Adrenal gland (tissue), 12 donors: ENCODE data around the gene PZP. TPM values are rescaled to one million over a fixed set of nuclear protein-coding genes. Genes with fewer than 3 reads are reported as not detected.

Source experiments
- DNase-seq, 7 donors: peaks; one replicate each; pipeline ENCODE4 v3.0.0-alpha.2; 2019 to 2020
- H3K27ac ChIP-seq, 5 donors: fragments of 200-600 bp; sonication (generic) in 4 of 5; 1 replicate in 3 of 5; 2 replicates in 2 of 5; pipeline versions ENCODE4 v1.5.1 to v1.8.0; 2016 to 2020; ENCODE audit warnings: mild to moderate bottlenecking in 1 of 5
- H3K27me3 ChIP-seq: fragments of 200-600 bp; 2 replicates; pipeline ENCODE4 v1.8.0; 2021
- H3K36me3 ChIP-seq, 2 donors: fragments of 200-600 bp; replicated peaks in 1 of 2; 1 replicate in 1 of 2; 2 replicates in 1 of 2; pipeline versions ENCODE4 v1.5.1 to v1.8.0; 2018 to 2022
- H3K4me1 ChIP-seq, 2 donors: fragments of 200-600 bp; replicated peaks in 1 of 2; 1 replicate in 1 of 2; 2 replicates in 1 of 2; pipeline versions ENCODE4 v1.5.1 to v1.8.0; 2018 to 2021
- H3K4me3 ChIP-seq, 4 donors: fragments of 200-600 bp; sonication (generic) in 3 of 4; one replicate each; pipeline ENCODE4 v1.5.1; 2016 to 2018
- H3K9me3 ChIP-seq, 3 donors: fragments of 200-600 bp; sonication (generic) in 1 of 3; replicated peaks in 1 of 3; 1 replicate in 2 of 3; 2 replicates in 1 of 3; pipeline versions ENCODE4 v1.5.1 to v1.8.0; 2016 to 2021
- CTCF ChIP-seq, 6 experiments: fragments of 450-650 bp in 4 of 6; fragments of 200-600 bp in 2 of 6; sonication (generic) in 1 of 6; IDR thresholded peaks; 1 replicate in 5 of 6; 2 replicates in 1 of 6; pipeline versions ENCODE4 v1.5.1 to v1.8.0; 2016 to 2021; ENCODE audit warnings: antibody characterized with exemption in 6 of 6, mild to moderate bottlenecking in 2 of 6, moderate library complexity in 1 of 6
- POLR2A ChIP-seq, 2 donors: fragments of 450-650 bp; IDR thresholded peaks; one replicate each; pipeline ENCODE4 v1.6.1; 2017; ENCODE audit warnings: antibody characterized with exemption in 2 of 2, mild to moderate bottlenecking in 2 of 2, moderate library complexity in 1 of 2
- WGBS, 4 donors: extraction: QIAGEN DNeasy Blood & Tissue Kit in 2 of 4; methylation state at CpG; one replicate each; pipeline versions ENCODE4 v1.1.5 to v1.1.7; 2013 to 2017; 5-methylcytosine and 5-hydroxymethylcytosine counted together
- intact Hi-C, 2 donors: fragments of 100-400 bp; cut with DNase I; formaldehyde crosslinking; loops; one replicate each; pipeline versions ENCODE4 v1.14.1 to v1.15.0; 2022 to 2023
- polyA plus RNA-seq, 3 donors: library from polyadenylated mRNA; stranded (reverse); fragments of 200-250 nt in 2 of 3; fragments of 350-450 nt in 1 of 3; fragmentation: Illumina TruSeq in 1 of 3; extraction: RNeasy Lipid Tissue Mini Kit (QIAGEN cat#74804) in 1 of 3; gene quantifications; one replicate each; pipeline ENCODE4 v1.2.3, GENCODE V29; 2013 to 2014
- total RNA-seq, 9 donors: library from RNA; depleted of rRNA in 4 of 9; stranded (reverse); fragments of >200 nt in 4 of 9; fragments of 120-200 nt in 1 of 9; fragmentation: NEBNext Ultra II Directional in 1 of 9; extraction: Animal tissue kit (Norgen Biotek cat#: 25700) in 1 of 9; gene quantifications; one replicate each; pipeline versions ENCODE4 v1.1.0 to v1.2.4, GENCODE V29; 2013 to 2023
- donor health status: healthy with polysubstance abuse.
- donor health status: Bipolar disorder and iron deficiency.
- donor health status: DM: yes; HTN: yes; CAD: no.
- donor health status: DM: no; HTN: no; CAD: no.
- donor health status: DM: no; HTN: no; CAD: no.
- donor health status: DM: yes; HTN: yes; CAD: no.

Gene PZP
- total and polyA plus RNA-seq, 12 donors: 0.08 to 0.95 (median 0.35) TPM; not detected in 2

GRCh38 chr12:9109737-9110491, 98.3 kb downstream of the PZP start:
- Histone ChIP-seq H3K27ac (no peak overlapping the region), H3K4me1 (no peaks in the 10 kb centered on the region), H3K4me3 (no peak overlapping the region), H3K36me3 (peaks cover 0 to 43% of the 10 kb centered on the region in 2 donors), H3K9me3 (no peaks in the 10 kb centered on the region), H3K27me3 (no peaks in the 10 kb centered on the region)
- no peak for DNase-seq
- no peak for TF ChIP-seq CTCF (IDR thresholded peaks at IDR 0.05)
- TF ChIP-seq POLR2A (IDR thresholded peaks at IDR 0.05): no peak
- 90 to 95% (median 91%) methylated on average over 3 of the region's 3 CpGs for WGBS, 4 donors
- intact Hi-C loops: no loop called here

- H3K27me3 ChIP-seq: no peaks in the 10 kb centered on the region
- DNase-seq: no peak
- 82 to 90% (median 89%) methylated on average over 1 of the region's 1 CpG for WGBS, 4 donors
- H3K4me1 ChIP-seq: no peaks in the 10 kb centered on the region
- H3K4me3 ChIP-seq: no peak overlapping the region
- TF ChIP-seq POLR2A (IDR thresholded peaks at IDR 0.05) (no peak), CTCF (IDR thresholded peaks at IDR 0.05) (no peak)
- H3K9me3 ChIP-seq: no peaks in the 10 kb centered on the region
- intact Hi-C loops: no loop called here
- H3K27ac ChIP-seq: no peak overlapping the region
- H3K36me3 ChIP-seq: peaks cover 0 to 50% of the 10 kb centered on the region in 2 donors
Measured at GRCh38 chr12:9109213-9109522, 99.0 kb downstream of the PZP start.

GRCh38 chr12:9108504-9109212, 99.5 kb downstream of the PZP start:
- Histone ChIP-seq H3K4me3 (no peak overlapping the region), H3K27me3 (no peaks in the 10 kb centered on the region), H3K9me3 (no peaks in the 10 kb centered on the region), H3K36me3 (peaks cover 0 to 56% of the 10 kb centered on the region in 2 donors), H3K27ac (no peak overlapping the region), H3K4me1 (no peaks in the 10 kb centered on the region)
- no peak for DNase-seq
- TF ChIP-seq POLR2A (IDR thresholded peaks at IDR 0.05) (no peak), CTCF (IDR thresholded peaks at IDR 0.05) (no peak)
- 65 to 80% (median 69%) methylated on average over 5 of the region's 5 CpGs for WGBS, 4 donors
- intact Hi-C loops: no loop called here

GRCh38 chr12:9107542-9107873, 100.7 kb downstream of the PZP start:
- intact Hi-C loops: no loop called here
- 90 to 94% (median 94%) methylated on average over 3 of the region's 3 CpGs for WGBS, 4 donors
- no peak for DNase-seq
- Histone ChIP-seq H3K27me3 (no peaks in the 10 kb centered on the region), H3K27ac (no peak overlapping the region), H3K4me1 (no peaks in the 10 kb centered on the region), H3K9me3 (no peaks in the 10 kb centered on the region), H3K4me3 (no peak overlapping the region), H3K36me3 (peaks cover 0 to 63% of the 10 kb centered on the region in 2 donors)
- TF ChIP-seq CTCF (IDR thresholded peaks at IDR 0.05) (no peak), POLR2A (IDR thresholded peaks at IDR 0.05) (no peak)
